NCI-H2081 (cell line): ENCODE measurements around the gene FAM149A.

Source experiments
- DNase-seq, 2 experiments: peaks; one replicate each; lab custom pipeline; 2025; lab: John Stamatoyannopoulos, UW

Gene FAM149A

DNA sequence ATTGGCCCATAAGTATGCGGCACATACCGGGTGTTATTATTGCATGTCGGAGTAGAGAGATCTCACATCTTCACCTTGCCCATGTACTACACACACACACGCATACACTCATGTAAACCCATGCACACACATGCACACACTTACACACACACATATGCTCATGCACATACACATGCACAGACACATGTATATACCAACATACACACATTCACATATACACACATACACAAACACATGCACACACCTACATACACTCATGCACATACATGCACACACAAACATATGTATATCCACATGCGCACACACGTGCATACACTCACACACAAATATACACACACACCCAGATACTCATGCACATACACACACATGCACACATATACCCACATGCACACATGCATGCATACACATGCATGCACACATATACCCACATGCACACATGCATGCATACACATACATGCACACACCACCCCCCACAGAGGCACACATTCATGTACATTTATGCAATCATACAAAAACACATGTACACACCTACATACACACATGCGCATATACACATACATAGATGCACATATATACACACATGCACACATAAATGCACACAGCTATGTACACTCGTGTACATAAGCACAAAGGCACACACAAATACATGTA, 98.1 kb downstream of the FAM149A start:
- no peak for DNase-seq

DNA sequence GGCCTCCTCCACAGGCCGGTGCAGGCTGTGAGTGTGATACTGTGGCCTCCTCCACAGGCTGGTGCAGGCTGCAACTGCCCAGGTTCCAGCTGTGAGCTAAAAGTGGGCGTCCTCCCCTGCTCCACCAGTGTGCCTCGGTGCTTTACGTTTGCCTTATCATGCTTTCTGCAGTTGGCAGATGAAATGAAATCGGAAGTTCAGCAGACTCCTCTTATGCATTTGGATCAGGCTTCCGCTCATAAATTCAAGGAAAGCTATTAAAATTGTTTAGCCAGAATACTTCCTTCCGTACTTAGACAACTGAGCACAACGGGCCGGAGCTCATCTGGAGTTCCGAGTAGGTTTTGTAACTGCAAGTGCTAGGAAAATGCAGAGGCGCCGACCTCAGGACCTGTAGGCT, 98.9 kb downstream of the FAM149A start:
- DNase-seq: no peak

DNA sequence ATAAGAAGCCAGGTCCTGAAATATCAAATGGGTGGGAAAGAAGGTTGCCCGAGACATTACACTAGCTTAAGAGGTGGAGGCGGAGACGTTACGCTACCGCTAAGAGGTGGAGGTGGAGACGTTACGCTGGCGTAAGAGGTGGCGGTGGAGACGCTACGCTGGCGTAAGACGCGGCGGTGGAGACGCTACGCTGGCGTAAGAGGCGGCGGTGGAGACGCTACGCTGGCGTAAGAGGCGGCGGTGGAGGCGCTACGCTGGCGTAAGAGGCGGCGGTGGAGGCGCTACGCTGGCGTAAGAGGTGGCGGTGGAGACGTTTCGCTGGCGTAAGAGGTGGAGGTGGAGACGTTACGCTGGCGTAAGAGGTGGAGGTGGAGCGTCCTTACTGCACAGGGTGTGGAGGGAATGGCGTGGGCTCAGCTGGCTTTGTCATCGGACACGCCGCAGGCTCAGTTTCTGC, 99.6 kb downstream of the FAM149A start:
- DNase-seq: no peak

DNA sequence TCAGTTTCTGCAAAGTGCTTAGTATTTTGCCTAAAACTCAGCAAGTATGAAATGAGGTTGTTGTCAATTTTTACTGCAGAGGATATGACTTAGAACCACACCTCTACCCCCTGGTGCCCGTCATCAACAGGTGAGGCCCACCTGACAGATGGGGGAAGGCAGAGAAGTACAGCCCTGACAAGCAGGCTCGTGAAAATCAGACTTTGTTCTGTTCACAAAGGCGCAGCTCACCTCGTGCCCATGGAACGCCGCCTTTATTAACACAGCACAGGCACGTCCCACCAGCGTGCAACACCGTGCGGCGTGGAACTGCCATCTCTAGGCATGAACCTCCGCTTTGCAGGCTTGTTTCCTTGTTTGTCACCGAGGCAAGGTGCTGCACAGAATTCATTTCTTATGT, 100.2 kb downstream of the FAM149A start:
- DNase-seq: no peak

DNA sequence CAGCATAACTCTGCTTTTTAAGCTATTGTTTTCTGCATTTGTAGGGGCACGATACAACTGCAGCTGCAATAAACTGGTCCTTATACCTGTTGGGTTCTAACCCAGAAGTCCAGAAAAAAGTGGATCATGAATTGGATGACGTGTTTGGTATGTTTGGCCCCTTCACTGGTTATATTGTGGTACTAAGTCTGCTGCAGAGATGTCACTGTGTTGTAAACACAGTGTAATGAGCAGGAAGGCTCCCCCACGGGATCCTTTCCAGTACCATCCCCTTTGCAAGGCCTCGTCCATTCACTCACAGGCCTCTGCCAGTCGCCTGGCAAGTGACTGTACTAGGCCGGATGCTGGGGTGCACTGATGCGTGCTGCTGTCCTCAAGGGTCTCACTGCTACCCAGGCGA, 100.7 kb downstream of the FAM149A start:
- no peak for DNase-seq

DNA sequence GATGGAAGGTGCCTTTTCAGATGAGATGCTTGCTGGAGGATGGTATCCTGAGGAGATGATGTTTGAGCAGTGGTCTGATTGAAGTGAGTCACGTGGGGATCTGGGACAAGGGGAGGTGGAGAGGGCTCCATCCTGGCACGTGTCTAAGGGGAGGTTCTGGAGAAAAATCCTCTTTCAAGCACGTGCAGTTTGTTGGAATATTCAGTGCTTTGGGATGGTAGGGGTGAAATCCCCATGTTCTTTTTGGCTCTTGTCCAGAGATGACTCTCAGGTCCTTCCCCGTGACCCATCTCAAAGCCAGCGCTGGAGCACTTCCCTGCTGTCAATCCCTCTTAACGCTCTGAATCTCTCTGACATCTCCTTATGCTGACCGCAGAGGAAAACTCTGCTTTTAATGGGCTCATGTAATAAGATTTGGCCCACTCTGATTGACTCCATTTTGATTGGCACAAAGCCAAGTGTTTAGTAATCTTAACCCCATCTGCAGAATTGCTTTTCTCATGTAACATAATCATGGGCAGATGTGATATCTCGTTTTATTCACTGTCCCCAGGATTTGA, 112.0 kb downstream of the FAM149A start:
- DNase-seq: no peak

DNA sequence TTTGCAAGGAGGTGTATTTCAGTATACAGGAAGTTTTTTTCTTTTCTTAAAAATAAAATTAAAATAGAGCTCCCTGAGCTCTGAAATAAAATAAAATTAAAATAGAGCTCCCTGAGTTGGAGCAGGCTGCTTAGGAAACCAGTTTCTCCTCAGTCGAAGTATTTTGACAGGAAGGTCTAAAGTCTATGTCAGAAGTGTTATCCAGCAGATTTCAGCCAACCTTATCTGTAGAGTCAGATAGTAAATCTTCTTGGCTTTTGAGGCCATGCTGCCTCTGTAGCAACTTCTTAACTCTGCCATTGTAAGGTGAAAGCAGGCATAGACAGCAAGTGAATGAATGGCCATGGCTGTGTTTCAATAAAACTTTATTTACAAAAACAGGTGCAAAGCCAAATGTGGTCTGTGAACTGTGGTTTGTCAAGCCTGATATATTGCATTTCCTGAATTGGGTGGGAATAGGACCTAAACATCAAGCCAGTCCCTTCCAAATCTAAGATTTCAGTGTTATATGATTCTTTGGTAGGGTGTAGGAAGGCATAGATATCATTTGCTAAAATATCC, 113.3 kb downstream of the FAM149A start:
- DNase-seq: no peak

DNA sequence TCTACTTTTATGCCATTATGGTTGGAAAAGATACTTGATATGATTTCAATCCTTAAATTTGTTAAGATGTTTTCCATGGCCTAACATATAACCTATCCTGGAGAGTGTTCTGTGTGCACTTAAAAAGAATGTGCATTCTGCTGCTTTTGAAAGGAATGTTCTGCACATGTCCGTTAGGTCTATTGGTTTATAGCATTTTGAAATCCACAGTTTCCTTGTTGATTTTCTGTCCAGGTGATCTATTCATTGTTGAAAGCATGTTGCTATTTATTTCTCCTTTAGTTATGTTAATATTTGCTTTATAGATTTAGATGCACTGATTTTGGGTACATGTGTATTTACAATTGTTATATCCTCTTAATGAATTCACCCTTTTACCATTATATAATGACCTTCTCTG, 117.1 kb downstream of the FAM149A start:
- DNase-seq: no peak
